Ishikawa (cell line): ENCODE measurements around the gene HAPLN2.

Experiments
- CEBPB ChIP-seq: IDR thresholded peaks from 2 replicates; pipeline ENCODE4 v1.6.1; 2012
- CREB1 ChIP-seq: IDR thresholded peaks from 2 replicates; pipeline ENCODE4 v1.6.1; 2012; ENCODE audit warnings: low read depth
- EGR1 ChIP-seq: IDR thresholded peaks from 2 replicates; pipeline ENCODE4 v1.6.1; 2012
- EP300 ChIP-seq: IDR thresholded peaks from 2 replicates; pipeline ENCODE4 v1.6.1; 2012; ENCODE audit warnings: borderline replicate concordance
- FOXM1 ChIP-seq: IDR thresholded peaks from 2 replicates; pipeline ENCODE4 v1.6.1; 2012; ENCODE audit warnings: low read depth, borderline replicate concordance
- MAX ChIP-seq: IDR thresholded peaks from 2 replicates; pipeline ENCODE4 v1.6.1; 2012
- NFIC ChIP-seq: IDR thresholded peaks from 2 replicates; pipeline ENCODE4 v1.6.1; 2012
- RAD21 ChIP-seq: IDR thresholded peaks from 2 replicates; pipeline ENCODE4 v1.6.1; 2012; ENCODE audit warnings: low read depth
- REST ChIP-seq: IDR thresholded peaks from 2 replicates; pipeline ENCODE4 v1.6.1; 2012; ENCODE audit warnings: low read depth, mild to moderate bottlenecking
- TAF1 ChIP-seq: IDR thresholded peaks from 2 replicates; pipeline ENCODE4 v1.6.1; 2012; ENCODE audit warnings: low read depth, mild to moderate bottlenecking
- TCF12 ChIP-seq: IDR thresholded peaks from 2 replicates; pipeline ENCODE4 v1.6.1; 2012; ENCODE audit warnings: low read depth
- TEAD4 ChIP-seq: IDR thresholded peaks from 2 replicates; pipeline ENCODE4 v1.6.1; 2012
- USF1 ChIP-seq: IDR thresholded peaks from 2 replicates; pipeline ENCODE4 v1.6.1; 2012
- YY1 ChIP-seq: IDR thresholded peaks from 2 replicates; pipeline ENCODE4 v1.6.1; 2012; ENCODE audit warnings: low read depth
- ZBTB7A ChIP-seq: IDR thresholded peaks from 2 replicates; pipeline ENCODE4 v1.6.1; 2012; ENCODE audit warnings: low read depth

HAPLN2 gene

GRCh38 chr1:156581661-156582387 lies 37.4 kb upstream of the HAPLN2 start:
- TF ChIP-seq CREB1 (no peak), NFIC (no peak), ZBTB7A (no peak), CEBPB (no peak), YY1 (no peak), TCF12 (no peak), TEAD4 (no peak), FOXM1 (no peak)

- TF ChIP-seq REST (no peak), CEBPB (no peak), USF1 (no peak), TAF1 (no peak), YY1 (no peak), NFIC (no peak), EGR1 (no peak), MAX (no peak)
Observed at GRCh38 chr1:156582388-156583017, 36.7 kb upstream of the HAPLN2 start.

GRCh38 chr1:156583821-156584622 lies 35.2 kb upstream of the HAPLN2 start:
- TF ChIP-seq TEAD4: no peak
- TF ChIP-seq RAD21: peak; percentile 86

- TF ChIP-seq TAF1: no peak
- TF ChIP-seq USF1: no peak
- no peak for TF ChIP-seq NFIC
- TF ChIP-seq CREB1: no peak
- TF ChIP-seq REST: no peak
- no peak for TF ChIP-seq CEBPB
- TF ChIP-seq RAD21: no peak
- no peak for TF ChIP-seq TEAD4
- TF ChIP-seq FOXM1: no peak
- no peak for TF ChIP-seq TCF12
- no peak for TF ChIP-seq MAX
- TF ChIP-seq EGR1: no peak
- TF ChIP-seq EP300: no peak
- no peak for TF ChIP-seq ZBTB7A
- TF ChIP-seq YY1: no peak
Observed at GRCh38 chr1:156584813-156585212, 34.4 kb upstream of the HAPLN2 start.

GRCh38 chr1:156586323-156586722 lies 32.9 kb upstream of the HAPLN2 start:
- TF ChIP-seq TAF1 (no peak), CREB1 (no peak), YY1 (no peak)

- TF ChIP-seq ZBTB7A: no peak
- TF ChIP-seq EP300: no peak
- TF ChIP-seq FOXM1: no peak
Observed at GRCh38 chr1:156586892-156587477, 32.2 kb upstream of the HAPLN2 start.
